GM19452 (cell line): ENCODE data around the gene HIVEP3.

Experiments
- ATAC-seq: cut with Tn5 transposase; IDR thresholded peaks from one replicate; pipeline ENCODE4 v1.9.1; 2021; ENCODE audit not compliant: unreplicated experiment

Gene HIVEP3

GRCh38 chr1:41816061-41816460, 102.7 kb downstream of the HIVEP3 start:
- no peak for ATAC-seq

- no peak for ATAC-seq
Measured at GRCh38 chr1:41813755-41814745, 104.7 kb downstream of the HIVEP3 start.

GRCh38 chr1:41813226-41813625, 105.5 kb downstream of the HIVEP3 start:
- no peak for ATAC-seq

- no peak for ATAC-seq
Measured at GRCh38 chr1:41812453-41812852, 106.3 kb downstream of the HIVEP3 start.

- ATAC-seq: no peak
Measured at GRCh38 chr1:41812051-41812450, 106.7 kb downstream of the HIVEP3 start.

- ATAC-seq: no peak
Measured at GRCh38 chr1:41811051-41811795, 107.5 kb downstream of the HIVEP3 start.

- ATAC-seq: no peak
Measured at GRCh38 chr1:41810446-41810845, 108.3 kb downstream of the HIVEP3 start.

- ATAC-seq: no peak
Measured at GRCh38 chr1:41809692-41810091, 109.0 kb downstream of the HIVEP3 start.

GRCh38 chr1:41807390-41807789, 111.3 kb downstream of the HIVEP3 start:
- no peak for ATAC-seq

- ATAC-seq: no peak
Measured at GRCh38 chr1:41806472-41807155, 112.1 kb downstream of the HIVEP3 start.

- ATAC-seq: no peak
Measured at GRCh38 chr1:41805771-41806471, 112.8 kb downstream of the HIVEP3 start.

- no peak for ATAC-seq
Measured at GRCh38 chr1:41804176-41804575, 114.5 kb downstream of the HIVEP3 start.

- ATAC-seq: no peak
Measured at GRCh38 chr1:41803656-41804055, 115.1 kb downstream of the HIVEP3 start.

GRCh38 chr1:41802532-41803501, 115.9 kb downstream of the HIVEP3 start:
- no peak for ATAC-seq

- ATAC-seq: no peak
Measured at GRCh38 chr1:41800311-41800829, 118.4 kb downstream of the HIVEP3 start.

GRCh38 chr1:41799723-41800122, 119.0 kb downstream of the HIVEP3 start:
- no peak for ATAC-seq

- no peak for ATAC-seq
Measured at GRCh38 chr1:41799205-41799604, 119.5 kb downstream of the HIVEP3 start.

- ATAC-seq: no peak
Measured at GRCh38 chr1:41795205-41795762, 123.4 kb downstream of the HIVEP3 start.

GRCh38 chr1:41794031-41794430, 124.7 kb downstream of the HIVEP3 start:
- no peak for ATAC-seq
